GM12878 (cell line): ENCODE measurements around the gene ZCCHC8. TPM values are rescaled to one million over a fixed set of nuclear protein-coding genes. Genes with fewer than 3 reads are reported as not detected.

ENCODE experiments used
- ATAC-seq: fragments of 200-7000 bp; cut with Tn5 transposase; 3 replicates; pipeline ENCODE4 v1.9.1; 2020; ENCODE audit warnings: mild to moderate bottlenecking, moderate library complexity
- BruUV-seq: library from RNA; stranded (reverse); fragments of 400-500 nt; replicated peaks from 2 replicates; lab custom pipeline; 2021; lab: Mats Ljungman, UMichigan
- CTCF ChIA-PET: fragments of 300-600 bp; sonication (Branson Sonifier 250); formaldehyde crosslinking; extraction: SDS; loops from one replicate; lab custom pipeline; 2021; ENCODE audit warnings: inconsistent platforms; lab: Yijun Ruan, JAX
- POLR2A ChIA-PET: fragments of 350-600 bp; formaldehyde crosslinking; extraction: SDS; loops from one replicate; lab custom pipeline; 2021; ENCODE audit warnings: inconsistent platforms; lab: Charles Lee
- RAD21 ChIA-PET: fragments of 300-600 bp; sonication (Branson Sonifier 250); formaldehyde crosslinking; loops from one replicate; lab custom pipeline; 2023; ENCODE audit warnings: antibody characterized with exemption; ENCODE audit not compliant: unreplicated experiment; lab: Charles Lee
- SMC1A ChIA-PET: fragments of 300-600 bp; sonication (Branson Sonifier 250); formaldehyde crosslinking; loops from one replicate; lab custom pipeline; 2023; ENCODE audit not compliant: unreplicated experiment, uncharacterized antibody; lab: Charles Lee
- DNase-seq: peaks from one replicate; pipeline ENCODE4 v3.0.0-alpha.2; 2011; ENCODE audit warnings: low read depth, low spot score
- FAIRE-seq: peaks from 3 replicates; lab custom pipeline; 2011; peaks lifted over from hg19 to GRCh38; lab: Jason Lieb, UNC
- H2AFZ ChIP-seq: 2 replicates; pipeline ENCODE4 v1.6.0; 2011; ENCODE audit warnings: low read depth, low read length, control low read depth; ENCODE audit not compliant: control insufficient read depth
- H3K27ac ChIP-seq: 2 replicates; pipeline ENCODE4 v1.5.1; 2011; ENCODE audit warnings: control low read depth; ENCODE audit not compliant: control insufficient read depth, insufficient read depth
- H3K27me3 ChIP-seq, 2 experiments: replicated peaks in 1 of 2; 2 replicates each; pipeline versions ENCODE4 v1.6.0 to v1.6.1; 2011; ENCODE audit warnings: low read length in 1 of 2; ENCODE audit not compliant: control insufficient read depth in 2 of 2, insufficient read depth in 2 of 2
- H3K36me3 ChIP-seq, 2 experiments: 2 replicates each; pipeline ENCODE4 v1.5.1; 2011; ENCODE audit warnings: low read length in 1 of 2; ENCODE audit not compliant: control insufficient read depth in 2 of 2, insufficient read depth in 2 of 2
- H3K4me1 ChIP-seq: 2 replicates; pipeline ENCODE4 v1.6.1; 2011; ENCODE audit warnings: mild to moderate bottlenecking, low read length, moderate library complexity, mixed read lengths; ENCODE audit not compliant: control insufficient read depth, insufficient read depth
- H3K4me2 ChIP-seq: 2 replicates; pipeline ENCODE4 v1.6.0; 2011; ENCODE audit warnings: control low read depth; ENCODE audit not compliant: control insufficient read depth, insufficient read depth
- H3K4me3 ChIP-seq: fragments of 200-600 bp; sonication (generic); 2 replicates; pipeline ENCODE4 v1.5.1; 2016
- H3K79me2 ChIP-seq: 2 replicates; pipeline ENCODE4 v1.6.0; 2011; ENCODE audit warnings: low read length; ENCODE audit not compliant: control insufficient read depth, insufficient read depth
- H3K9ac ChIP-seq: 2 replicates; pipeline ENCODE4 v1.8.0; 2011; ENCODE audit warnings: low read length, control low read depth, mixed read lengths; ENCODE audit not compliant: control insufficient read depth, insufficient read depth
- H3K9me3 ChIP-seq: replicated peaks from 3 replicates; pipeline ENCODE4 v1.5.1; 2011; ENCODE audit warnings: mild to moderate bottlenecking, low read length; ENCODE audit not compliant: control insufficient read depth, insufficient read depth
- H4K20me1 ChIP-seq: 2 replicates; pipeline ENCODE4 v1.6.0; 2011; ENCODE audit not compliant: control insufficient read depth, insufficient read depth
- BHLHE40 ChIP-seq, 2 experiments: fragments of 450-650 bp in 1 of 2; IDR thresholded peaks; 2 replicates each; pipeline ENCODE4 v1.6.1; 2011 to 2017; ENCODE audit warnings: low read depth in 2 of 2, borderline replicate concordance in 1 of 2, improper control_type of control experiment in 1 of 2, low read length in 1 of 2, mild to moderate bottlenecking in 1 of 2
- CBX5 ChIP-seq: sonication (generic); IDR thresholded peaks from 2 replicates; pipeline ENCODE4 v1.6.1; 2016; ENCODE audit warnings: low read depth, moderate library complexity, mild to moderate bottlenecking, inconsistent platforms
- CHD4 ChIP-seq: fragments of 200-600 bp; sonication (generic); IDR thresholded peaks from 2 replicates; pipeline ENCODE4 v1.6.1; 2016; ENCODE audit warnings: mild to moderate bottlenecking
- CTCF ChIP-seq, 3 experiments: IDR thresholded peaks in 2 of 3; conservative IDR thresholded peaks in 1 of 3; 2 replicates each; pipeline ENCODE4 v1.5.1; 2011; ENCODE audit warnings: low read depth in 3 of 3, low read length in 3 of 3, mild to moderate bottlenecking in 3 of 3, control low read depth in 2 of 3, moderate library complexity in 2 of 3, inconsistent platforms in 1 of 3, mixed read lengths in 1 of 3; ENCODE audit not compliant: control insufficient read depth in 2 of 3, insufficient read depth in 1 of 3; ENCODE audit errors: extremely low read depth in 1 of 3
- FOS ChIP-seq: IDR thresholded peaks from 3 replicates; pipeline ENCODE4 v1.6.1; 2011; ENCODE audit warnings: borderline replicate concordance; ENCODE audit not compliant: insufficient read length; ENCODE audit errors: extremely low read depth
- HSF1 ChIP-seq: fragments of 150-350 bp; IDR thresholded peaks from 2 replicates; pipeline ENCODE4 v1.6.1; 2014; ENCODE audit warnings: mild to moderate bottlenecking, low read depth, low read length
- NFIC ChIP-seq: IDR thresholded peaks from 2 replicates; pipeline ENCODE4 v1.6.1; 2012; ENCODE audit warnings: low read depth, mild to moderate bottlenecking, inconsistent platforms, low read length, moderate library complexity
- NFYA ChIP-seq: IDR thresholded peaks from 2 replicates; pipeline ENCODE4 v1.6.1; 2011; ENCODE audit warnings: low read depth, mild to moderate bottlenecking, low read length, improper control_type of control experiment, borderline replicate concordance
- POLR2AphosphoS2 ChIP-seq: IDR thresholded peaks from 2 replicates; pipeline ENCODE4 v1.6.1; 2011; ENCODE audit warnings: low read depth, mild to moderate bottlenecking, low read length, improper control_type of control experiment, moderate library complexity
- RCOR1 ChIP-seq: conservative IDR thresholded peaks from 2 replicates; pipeline ENCODE4 v1.6.1; 2012; ENCODE audit warnings: low read depth, low read length, improper control_type of control experiment
- SMAD5 ChIP-seq: IDR thresholded peaks from 2 replicates; pipeline ENCODE4 v1.6.1; 2016; ENCODE audit warnings: antibody characterized with exemption, low read depth
- TARDBP ChIP-seq: IDR thresholded peaks from 2 replicates; pipeline ENCODE4 v1.6.1; 2016; ENCODE audit warnings: borderline replicate concordance
- TCF3 ChIP-seq: IDR thresholded peaks from 2 replicates; pipeline ENCODE4 v1.6.1; 2012; ENCODE audit warnings: low read depth, mild to moderate bottlenecking, low read length, borderline replicate concordance; ENCODE audit not compliant: insufficient read depth
- TCF7 ChIP-seq: IDR thresholded peaks from 2 replicates; pipeline ENCODE4 v1.6.1; 2014; ENCODE audit warnings: antibody characterized with exemption, borderline replicate concordance
- WRNIP1 ChIP-seq: IDR thresholded peaks from 2 replicates; pipeline ENCODE4 v1.6.1; 2011; ENCODE audit warnings: low read depth, low read length, improper control_type of control experiment, borderline replicate concordance
- ZBTB4 ChIP-seq: fragments of 450-650 bp; formaldehyde crosslinking; IDR thresholded peaks from 2 replicates; pipeline ENCODE4 v1.4.0; 2022; ENCODE audit warnings: mild to moderate bottlenecking, moderate library complexity
- WGBS: methylation state at CpG from one replicate; pipeline ENCODE4 v1.1.6; 2016; ENCODE audit warnings: low lambda C conversion rate; ENCODE audit not compliant: insufficient replicate concordance, insufficient coverage; ENCODE audit errors: missing lambda C conversion rate; 5-methylcytosine and 5-hydroxymethylcytosine counted together
- in situ Hi-C: fragments of 300-500 bp; cut with MboI; formaldehyde crosslinking; loops from 9 replicates; pipeline ENCODE4 v1.14.3; 2018; ENCODE audit warnings: mixed read lengths
- intact Hi-C: fragments of 100-400 bp; cut with micrococcal nuclease; formaldehyde crosslinking; loops from one replicate; pipeline ENCODE4 v1.14.2; 2022; ENCODE audit not compliant: unreplicated experiment
- polyA plus RNA-seq, 11 experiments: library from polyadenylated mRNA; depleted of rRNA in 4 of 11; unstranded in 6 of 11; stranded (reverse) in 5 of 11; fragments of >200 nt; fragmentation: Nextera tagmentation in 4 of 11; fragmentation: Illumina TruSeq in 1 of 11; extraction: Ambion mirVana in 4 of 11; extraction: Trizol in 1 of 11; gene quantifications; 1 replicate in 1 of 11; 2 replicates in 10 of 11; pipeline versions ENCODE4 v1.2.1 to v1.2.3, GENCODE V29; 2011 to 2016; ENCODE audit warnings: inconsistent platforms in 2 of 11, missing spikeins in 2 of 11, low read depth in 1 of 11
- total RNA-seq, 4 experiments: library from RNA; depleted of rRNA in 3 of 4; stranded (reverse); fragments of >200 nt in 3 of 4; fragmentation: Illumina TruSeq in 1 of 4; extraction: Trizol in 1 of 4; gene quantifications; 2 replicates each; pipeline versions ENCODE4 v1.2.1 to v1.2.3, GENCODE V29; 2013 to 2021

Gene ZCCHC8
- total and polyA plus RNA-seq, 10 of the 15 experiments (the other 5 are each of a cell fraction or from before 2014, with no cell fraction given), result 8.8 to 34.8 (median 21.7) TPM

- TF ChIP-seq WRNIP1 (no peak), NFIC (no peak), CBX5 (no peak), CTCF (IDR thresholded peaks at IDR 0.05 in 2 of 3, conservative IDR thresholded peaks at IDR 0.05 in 1 of 3; ENCODE audit: control insufficient read depth in 2 of 3, extremely low read depth in 1 of 3, insufficient read depth in 1 of 3, low read depth in 3 of 3, low read length in 3 of 3) (no peak), TCF3 (no peak), TARDBP (no peak)
- TF ChIP-seq, all 136 proteins: peak for 0
Observed at GRCh38 chr12:122457627-122458026, 43.1 kb downstream of the ZCCHC8 start (continued).

- 75% methylated on average over 6 of the region's 6 CpGs for WGBS
- ATAC-seq, result no peak
- no peak for TF ChIP-seq NFYA
- TF ChIP-seq BHLHE40 (IDR thresholded peaks at IDR 0.05; ENCODE audit: borderline replicate concordance in 1 of 2, low read depth in 2 of 2, low read length in 1 of 2), result no peak
- TF ChIP-seq FOS, result no peak
- TF ChIP-seq CHD4, result no peak
- no peak for TF ChIP-seq TCF7
- no peak for TF ChIP-seq ZBTB4 (CRISPR knock-in tag)
- TF ChIP-seq RCOR1, result no peak
- TF ChIP-seq POLR2AphosphoS2, result no peak
- TF ChIP-seq SMAD5, result no peak
- TF ChIP-seq HSF1, result no peak
Observed at GRCh38 chr12:122454739-122455138, 46.0 kb downstream of the ZCCHC8 start.

More at GRCh38 chr12:122454739-122455138, 46.0 kb downstream of the ZCCHC8 start:
- Histone ChIP-seq H4K20me1 (no peaks in the 10 kb centered on the region), H3K9ac (no peak overlapping the region), H3K36me3 (no peaks in the 10 kb centered on the region), H3K4me3 (no peak overlapping the region), H3K27ac (no peak overlapping the region), H3K4me1 (peaks cover 22% of the 10 kb centered on the region), H2AFZ (no peak overlapping the region), H3K79me2 (no peaks in the 10 kb centered on the region), H3K9me3 (no peaks in the 10 kb centered on the region), H3K27me3 (no peaks in the 10 kb centered on the region), H3K4me2 (no peak overlapping the region)
- DNase-seq (no peak), FAIRE-seq (no peak)
- CTCF ChIA-PET, result interaction anchor here (0.9 kb wide), 1 partner anchor 299 kb away, joined by 3 read pairs; no protein-coding TSS in a partner anchor
- intact Hi-C loops, result loop anchor here (5.0 kb wide), 1 partner anchor 42 kb away; no protein-coding TSS in a partner anchor
- RAD21 ChIA-PET, result no interaction called here
- POLR2A ChIA-PET, result interaction anchor here (0.6 to 0.7 kb wide), 2 partner anchors 36 to 37 kb away, joined by 3 to 8 read pairs; no protein-coding TSS in a partner anchor
- in situ Hi-C loops, result no loop called here
- no TSS peak for BruUV-seq
- SMC1A ChIA-PET, result interaction anchor here (1.0 kb wide), 2 partner anchors 18 to 55 kb away, joined by 3 to 4 read pairs; no protein-coding TSS in a partner anchor
